ENCODE results near the gene DAZAP1. TPM values are rescaled to one million over a fixed set of nuclear protein-coding genes. Genes with fewer than 3 reads are reported as not detected.

DAZAP1 gene
- total and polyA plus RNA-seq, 2 of the 4 experiments (the other 2 are of a cell fraction): 22.0 to 62.8 TPM

DNA sequence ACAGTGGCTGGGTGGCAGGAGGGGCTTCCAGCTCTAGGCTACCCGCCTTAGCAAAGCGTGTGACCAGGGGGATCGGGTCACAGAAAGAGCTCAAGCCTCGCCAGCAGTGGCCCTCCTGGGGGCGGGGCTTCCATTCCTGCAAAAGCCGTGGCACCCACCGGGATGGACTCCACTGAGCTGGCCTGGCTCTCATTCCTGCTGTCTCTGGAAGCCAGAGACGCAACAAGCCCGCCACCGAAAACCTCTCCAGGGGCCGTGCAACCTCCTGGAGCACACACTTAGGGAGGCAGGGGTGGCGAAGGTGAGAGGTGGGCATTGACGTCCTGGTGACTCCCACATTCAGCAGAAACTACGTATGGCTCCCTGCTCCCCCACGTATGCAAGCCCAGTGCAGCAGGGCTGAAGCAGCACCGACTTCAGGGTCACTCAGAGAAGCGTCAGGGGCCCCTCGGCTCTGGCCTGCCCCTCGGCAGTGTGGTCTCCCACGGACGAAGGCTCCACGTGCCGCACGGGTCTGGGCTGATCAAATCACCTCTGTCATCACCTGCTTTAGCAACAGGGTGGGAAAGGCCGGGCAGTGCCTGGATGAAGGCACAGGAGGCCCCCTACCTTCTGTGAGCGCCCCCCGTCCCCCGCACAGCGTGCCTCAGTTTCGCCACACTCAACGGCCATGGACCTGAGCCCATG, 68.5 kb downstream of the DAZAP1 start:
- 99% methylated on average over 13 of the region's 31 CpGs; no CpG with 5 or more reads in 1 of the 2 experiments for WGBS, 2 experiments (ENCODE audit: extremely low coverage in 2 of 2, insufficient read length in 1 of 2)
- intact Hi-C loops (cut with micrococcal nuclease): no loop called here
- no peak overlapping the region for H2BK15ac ChIP-seq (ENCODE audit: low read depth, low read length)
- H3K9me1 ChIP-seq (ENCODE audit: insufficient read depth, low read length): 0 out of 2 replicates have a peak, but pooled peaks cover 3% of the 10 kb centered on the region
- no peak overlapping the region for H3K56ac ChIP-seq (ENCODE audit: extremely low read depth, insufficient read depth, low read length)
- TF ChIP-seq BHLHE40 (IDR thresholded peaks at IDR 0.05; ENCODE audit: low read depth, low read length) (no peak), CHD1 (IDR thresholded peaks at IDR 0.05; ENCODE audit: low read depth, low read length) (no peak), NFE2L2 (IDR thresholded peaks at IDR 0.05; ENCODE audit: low read depth, low read length) (no peak), RCOR1 (IDR thresholded peaks at IDR 0.05; ENCODE audit: insufficient replicate concordance, low read length) (no peak), ELK1 (IDR thresholded peaks at IDR 0.05; ENCODE audit: borderline replicate concordance, low read depth, low read length) (no peak), MXI1 (IDR thresholded peaks at IDR 0.05; ENCODE audit: borderline replicate concordance, low read depth, low read length) (no peak), RFX5 (IDR thresholded peaks at IDR 0.05; ENCODE audit: low read depth, low read length) (no peak), CTCF (conservative IDR thresholded peaks at IDR 0.05; ENCODE audit: low read depth, low read length) (no peak), SMC3 (IDR thresholded peaks at IDR 0.05; ENCODE audit: low read depth, low read length) (no peak), CEBPB (IDR thresholded peaks at IDR 0.05; ENCODE audit: low read depth, low read length) (no peak), RAD21 (IDR thresholded peaks at IDR 0.05; ENCODE audit: low read length) (no peak), POLR2A (IDR thresholded peaks at IDR 0.05; ENCODE audit: low read depth, low read length) (no peak), FOS (IDR thresholded peaks at IDR 0.05; ENCODE audit: low read depth, low read length) (no peak)
- peaks cover 3% of the 10 kb centered on the region for H3K4me1 ChIP-seq (ENCODE audit: control insufficient read depth, insufficient read depth, low read length)
- no peak overlapping the region for H3K14ac ChIP-seq (replicated peaks; ENCODE audit: low read depth, low read length)
- in situ Hi-C loops (cut with MboI; ENCODE audit: low sequenced_read_pairs): no loop called here
- ChIA-PET CTCF (no interaction called here), POLR2A (ENCODE audit: unreplicated experiment) (no interaction called here)
- no peak overlapping the region for H2BK5ac ChIP-seq (ENCODE audit: low read depth, low read length, poor library complexity, severe bottlenecking)
- no peak overlapping the region for H3K4me2 ChIP-seq (ENCODE audit: low read depth, low read length)
- H3K36me3 ChIP-seq (ENCODE audit: control insufficient read depth, insufficient read depth, low read length): peaks cover 9% of the 10 kb centered on the region
- no peak overlapping the region for H3K4ac ChIP-seq (ENCODE audit: low read depth, low read length)
- H2AK5ac ChIP-seq (ENCODE audit: low read depth, low read length): no peak overlapping the region
- no peak overlapping the region for H4K8ac ChIP-seq (ENCODE audit: low read depth in 2 of 2, low read length in 2 of 2)
- no peak overlapping the region for H4K5ac ChIP-seq (ENCODE audit: low read depth, low read length)
- no peak overlapping the region for H3K18ac ChIP-seq (ENCODE audit: low read depth, low read length)
- H4K20me1 ChIP-seq (ENCODE audit: insufficient read depth, low read length): peaks cover 57% of the 10 kb centered on the region
- no peak overlapping the region for H2BK120ac ChIP-seq (ENCODE audit: low read depth, low read length)
- peaks cover 19% of the 10 kb centered on the region for H3K27me3 ChIP-seq (ENCODE audit: control insufficient read depth, insufficient read depth, low read length)
- no TSS peak for BruUV-seq (replicated peaks)
- no peak overlapping the region for H2BK20ac ChIP-seq (ENCODE audit: low read depth, low read length)
- no peak overlapping the region for H2AK9ac ChIP-seq (replicated peaks; ENCODE audit: low read depth, low read length, poor library complexity)
- H3K23ac ChIP-seq (ENCODE audit: low read depth, low read length): no peak overlapping the region
- no peak for DNase-seq
- H3K9me3 ChIP-seq (ENCODE audit: control insufficient read depth, insufficient read depth, low read length): no peaks in the 10 kb centered on the region
- no peak overlapping the region for H3K4me3 ChIP-seq (ENCODE audit: insufficient read depth, low read depth, low read length)
- H3K27ac ChIP-seq (ENCODE audit: insufficient read depth, low read length): no peak overlapping the region
- ATAC-seq (ENCODE audit: low read depth): no peak
- H4K91ac ChIP-seq (ENCODE audit: insufficient read depth, low read depth, low read length): no peak overlapping the region
- H2AFZ ChIP-seq (replicated peaks; ENCODE audit: low read length, poor library complexity): no peak overlapping the region
- H3K79me1 ChIP-seq (ENCODE audit: low read depth in 1 of 2, low read length in 2 of 2): peaks cover 10 to 54% of the 10 kb centered on the region in 2 experiments
- H3K9ac ChIP-seq (ENCODE audit: low read depth, low read length): no peak overlapping the region
- dilution Hi-C loops (cut with HindIII; ENCODE audit: low sequenced_read_pairs, unreplicated experiment): no loop called here
